ENCODE data around the gene TPRX2.
"Not testable (repeated sequence)": the region's sequence is repeated elsewhere in the genome, so short reads cannot be mapped to it uniquely, and the experiment has no call there.

TPRX2 gene

GRCh38 chr19:47899335-47899734 lies 40.3 kb downstream of the TPRX2 start:
- H3K27me3 ChIP-seq (ENCODE audit: insufficient read depth, poor library complexity, severe bottlenecking) = no peaks in the 10 kb centered on the region
- DNase-seq (ENCODE audit: low read depth in 1 of 2, low spot score in 1 of 2) = no peak
- no peak overlapping the region for H3K4me3 ChIP-seq (replicated peaks; ENCODE audit: insufficient read depth, low read length)
- TF ChIP-seq GABPA (IDR thresholded peaks at IDR 0.05; ENCODE audit: low read depth) = no peak
- TF ChIP-seq, protein P1, sequence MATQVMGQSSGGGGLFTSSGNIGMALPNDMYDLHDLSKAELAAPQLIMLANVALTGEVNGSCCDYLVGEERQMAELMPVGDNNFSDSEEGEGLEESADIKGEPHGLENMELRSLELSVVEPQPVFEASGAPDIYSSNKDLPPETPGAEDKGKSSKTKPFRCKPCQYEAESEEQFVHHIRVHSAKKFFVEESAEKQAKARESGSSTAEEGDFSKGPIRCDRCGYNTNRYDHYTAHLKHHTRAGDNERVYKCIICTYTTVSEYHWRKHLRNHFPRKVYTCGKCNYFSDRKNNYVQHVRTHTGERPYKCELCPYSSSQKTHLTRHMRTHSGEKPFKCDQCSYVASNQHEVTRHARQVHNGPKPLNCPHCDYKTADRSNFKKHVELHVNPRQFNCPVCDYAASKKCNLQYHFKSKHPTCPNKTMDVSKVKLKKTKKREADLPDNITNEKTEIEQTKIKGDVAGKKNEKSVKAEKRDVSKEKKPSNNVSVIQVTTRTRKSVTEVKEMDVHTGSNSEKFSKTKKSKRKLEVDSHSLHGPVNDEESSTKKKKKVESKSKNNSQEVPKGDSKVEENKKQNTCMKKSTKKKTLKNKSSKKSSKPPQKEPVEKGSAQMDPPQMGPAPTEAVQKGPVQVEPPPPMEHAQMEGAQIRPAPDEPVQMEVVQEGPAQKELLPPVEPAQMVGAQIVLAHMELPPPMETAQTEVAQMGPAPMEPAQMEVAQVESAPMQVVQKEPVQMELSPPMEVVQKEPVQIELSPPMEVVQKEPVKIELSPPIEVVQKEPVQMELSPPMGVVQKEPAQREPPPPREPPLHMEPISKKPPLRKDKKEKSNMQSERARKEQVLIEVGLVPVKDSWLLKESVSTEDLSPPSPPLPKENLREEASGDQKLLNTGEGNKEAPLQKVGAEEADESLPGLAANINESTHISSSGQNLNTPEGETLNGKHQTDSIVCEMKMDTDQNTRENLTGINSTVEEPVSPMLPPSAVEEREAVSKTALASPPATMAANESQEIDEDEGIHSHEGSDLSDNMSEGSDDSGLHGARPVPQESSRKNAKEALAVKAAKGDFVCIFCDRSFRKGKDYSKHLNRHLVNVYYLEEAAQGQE (IDR thresholded peaks at IDR 0.05; ENCODE audit: insufficient replicate concordance, low read depth) = no peak
- TF ChIP-seq POLR2AphosphoS5 (IDR thresholded peaks at IDR 0.05; ENCODE audit: low read depth) = no peak
- no peak for TF ChIP-seq SPI1 (IDR thresholded peaks at IDR 0.05; ENCODE audit: borderline replicate concordance, low read depth)
- no peak for TF ChIP-seq CTCF (IDR thresholded peaks at IDR 0.05; ENCODE audit: insufficient read depth, low read length)
- H3K27ac ChIP-seq (replicated peaks) = no peak overlapping the region

DNA sequence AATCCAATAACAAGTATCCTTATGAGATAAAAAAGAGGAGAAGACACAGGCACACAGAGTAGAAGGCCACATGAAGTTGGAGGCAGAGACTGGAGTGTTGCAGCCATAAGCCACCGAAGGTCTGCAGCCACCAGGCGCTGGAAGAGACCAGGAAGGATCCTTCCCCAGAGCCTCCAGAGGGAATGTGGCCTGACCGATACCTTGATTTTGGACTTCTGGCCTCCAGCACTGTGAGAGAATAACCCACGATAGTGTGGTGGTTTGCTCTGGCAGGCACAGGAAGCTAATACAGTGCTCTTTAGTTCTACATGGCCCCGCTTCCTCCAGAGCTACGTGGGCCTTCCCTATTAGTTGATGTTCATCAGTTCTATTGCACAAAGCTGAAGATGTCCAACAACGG lies 42.3 kb downstream of the TPRX2 start:
- H3K4me3 ChIP-seq (replicated peaks; ENCODE audit: insufficient read depth, low read length) = no peak overlapping the region
- TF ChIP-seq POLR2AphosphoS5 (IDR thresholded peaks at IDR 0.05; ENCODE audit: low read depth) (no peak), SPI1 (IDR thresholded peaks at IDR 0.05; ENCODE audit: borderline replicate concordance, low read depth) (no peak), GABPA (IDR thresholded peaks at IDR 0.05; ENCODE audit: low read depth) (no peak), CTCF (IDR thresholded peaks at IDR 0.05; ENCODE audit: insufficient read depth, low read length) (no peak)
- TF ChIP-seq, protein P1 (IDR thresholded peaks at IDR 0.05; ENCODE audit: insufficient replicate concordance, low read depth) = no peak
- no peak for DNase-seq (ENCODE audit: low read depth in 1 of 2, low spot score in 1 of 2)
- no peak overlapping the region for H3K27ac ChIP-seq (replicated peaks)
- H3K27me3 ChIP-seq (ENCODE audit: insufficient read depth, poor library complexity, severe bottlenecking) = no peaks in the 10 kb centered on the region

DNA sequence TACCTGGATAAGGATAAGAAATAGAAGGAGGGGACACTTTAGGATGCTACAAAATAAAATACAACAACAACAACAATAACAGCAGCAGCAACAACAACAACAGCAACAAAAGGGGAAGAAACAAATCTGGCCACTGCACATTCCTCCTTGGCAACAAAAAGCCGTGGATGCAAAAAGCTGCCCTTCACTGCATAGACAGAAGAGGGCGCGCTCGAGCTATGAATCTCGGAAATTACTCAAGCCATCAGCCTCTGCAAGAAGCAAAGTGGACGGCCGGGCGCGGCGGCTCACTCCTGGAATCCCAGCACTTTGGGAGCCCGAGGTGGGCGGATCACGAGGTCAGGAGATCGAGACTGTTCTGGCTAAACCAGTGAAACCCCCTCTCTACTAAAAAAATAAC lies 50.3 kb downstream of the TPRX2 start:
- DNase-seq (ENCODE audit: low read depth in 1 of 2, low spot score in 1 of 2) = peak in 1 of 2 experiments; percentile 83

GRCh38 chr19:47910191-47910590 lies 51.2 kb downstream of the TPRX2 start:
- not testable (repeated sequence) for H3K27ac ChIP-seq (replicated peaks); H3K4me3 ChIP-seq (replicated peaks; ENCODE audit: insufficient read depth, low read length)
- peak in 1 of 2 experiments; percentile 9 for DNase-seq (ENCODE audit: low read depth in 1 of 2, low spot score in 1 of 2)

More for the DNA sequence above, 50.3 kb downstream of the TPRX2 start:
- not testable (repeated sequence) for H3K4me3 ChIP-seq (replicated peaks; ENCODE audit: insufficient read depth, low read length); H3K27me3 ChIP-seq (ENCODE audit: insufficient read depth, poor library complexity, severe bottlenecking); H3K27ac ChIP-seq (replicated peaks)

More at GRCh38 chr19:47910191-47910590, 51.2 kb downstream of the TPRX2 start:
- H3K27me3 ChIP-seq (ENCODE audit: insufficient read depth, poor library complexity, severe bottlenecking) = not testable (repeated sequence)

Data from HL-60 (cell line).